Prostate gland (tissue), 2 donors: Measurements from ENCODE around the gene ZNF839. TPM values are rescaled to one million over a fixed set of nuclear protein-coding genes. Genes with fewer than 3 reads are reported as not detected.

Experiments used
- DNase-seq: peaks from one replicate; pipeline ENCODE4 v3.0.0-alpha.2; 2019; ENCODE audit warnings: low spot score
- H3K27ac ChIP-seq, 2 donors: fragments of 200-600 bp; sonication (generic); 2 replicates each; pipeline ENCODE4 v1.5.1; 2017 to 2019
- H3K27me3 ChIP-seq: fragments of 200-600 bp; sonication (generic); replicated peaks from 2 replicates; pipeline ENCODE4 v1.5.1; 2019; ENCODE audit not compliant: insufficient read depth
- H3K36me3 ChIP-seq, 2 donors: fragments of 200-600 bp; sonication (generic); 1 replicate in 1 of 2; 2 replicates in 1 of 2; pipeline versions ENCODE4 v1.5.1 to v1.8.1; 2017 to 2019
- H3K4me1 ChIP-seq: fragments of 200-600 bp; sonication (generic); replicated peaks from 2 replicates; pipeline ENCODE4 v1.5.1; 2019
- H3K4me3 ChIP-seq, 2 donors: fragments of 200-600 bp; sonication (generic); 2 replicates each; pipeline ENCODE4 v1.5.1; 2017 to 2019
- H3K9me3 ChIP-seq: fragments of 200-600 bp; sonication (generic); 2 replicates; pipeline ENCODE4 v1.5.1; 2017
- POLR2A ChIP-seq: fragments of 450-650 bp; IDR thresholded peaks from one replicate; pipeline ENCODE4 v1.6.1; 2016; ENCODE audit warnings: antibody characterized with exemption, mild to moderate bottlenecking
- POLR2AphosphoS5 ChIP-seq: sonication (generic); formaldehyde crosslinking; IDR thresholded peaks from one replicate; pipeline ENCODE4 v1.6.1; 2017; ENCODE audit warnings: antibody characterized with exemption
- WGBS: methylation state at CpG from one replicate; pipeline ENCODE4 v1.1.5; 2018; 5-methylcytosine and 5-hydroxymethylcytosine counted together
- intact Hi-C: fragments of 100-400 bp; cut with DNase I; formaldehyde crosslinking; loops from one replicate; pipeline ENCODE4 v1.14.2; 2022
- total RNA-seq, 2 donors: library from RNA; depleted of rRNA; stranded (reverse); fragments of >200 nt; gene quantifications; one replicate each; pipeline ENCODE4 v1.1.0, GENCODE V29; 2016
- TF ChIP-seq, protein P1 (sequence below), 4 experiments: fragments of 200-600 bp in 2 of 4; fragments of 450-650 bp in 2 of 4; sonication (generic) in 2 of 4; IDR thresholded peaks; 1 replicate in 3 of 4; 2 replicates in 1 of 4; pipeline ENCODE4 v1.5.1; 2016 to 2019; ENCODE audit warnings: antibody characterized with exemption in 4 of 4, mild to moderate bottlenecking in 2 of 4, moderate library complexity in 2 of 4

Gene ZNF839
- 10 to 100 TPM; 11.7 to 33.8 TPM for total RNA-seq

DNA sequence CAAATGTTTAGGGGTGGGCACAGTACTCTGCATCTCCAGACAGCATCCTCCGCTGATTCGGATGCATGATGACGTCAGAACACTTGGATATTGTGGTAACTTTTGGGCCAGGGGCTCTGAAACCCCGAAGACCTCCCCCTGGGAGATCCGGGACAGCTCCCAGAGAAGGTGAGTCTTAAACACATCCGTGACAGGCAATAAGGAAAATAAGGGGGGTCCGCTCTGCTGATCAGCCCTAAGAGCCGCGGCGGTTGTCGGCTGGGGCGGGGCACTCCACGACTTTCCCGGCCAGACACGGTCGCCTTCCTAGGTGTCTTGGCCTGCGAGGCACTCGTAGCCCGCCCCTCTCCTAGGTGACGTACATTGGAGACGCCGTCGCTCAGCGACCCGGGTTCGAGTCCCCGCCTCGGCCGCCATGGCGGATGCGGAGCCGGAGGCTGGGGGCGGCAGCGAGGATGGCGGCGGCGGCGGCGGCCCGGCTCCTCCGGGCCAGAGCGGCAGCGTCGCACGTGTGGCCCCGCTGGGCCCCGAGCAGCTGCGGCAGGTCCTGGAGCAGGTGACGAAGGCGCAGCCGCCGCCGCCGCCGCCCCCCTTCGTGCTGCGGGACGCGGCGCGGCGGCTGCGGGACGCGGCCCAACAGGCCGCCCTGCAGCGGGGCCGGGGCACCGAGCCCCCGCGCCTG is at the start of gene ZNF839:
TSS of gene ZNF839 (plus strand) at position 396 of the 682 bp plus-strand sequence. CDS start at position 416, 20 bp downstream.
- H3K9me3 ChIP-seq = no peaks in the 10 kb centered on the region
- DNase-seq = peak; percentile 89
- H3K4me1 ChIP-seq = peaks cover 6% of the 10 kb centered on the region
- H3K27ac ChIP-seq = peak within 1 kb of the TSS; percentile 96 to 97
- H3K36me3 ChIP-seq = no peaks in the 10 kb centered on the region
- TF ChIP-seq POLR2A = peak; percentile 32
- TF ChIP-seq, protein P1, sequence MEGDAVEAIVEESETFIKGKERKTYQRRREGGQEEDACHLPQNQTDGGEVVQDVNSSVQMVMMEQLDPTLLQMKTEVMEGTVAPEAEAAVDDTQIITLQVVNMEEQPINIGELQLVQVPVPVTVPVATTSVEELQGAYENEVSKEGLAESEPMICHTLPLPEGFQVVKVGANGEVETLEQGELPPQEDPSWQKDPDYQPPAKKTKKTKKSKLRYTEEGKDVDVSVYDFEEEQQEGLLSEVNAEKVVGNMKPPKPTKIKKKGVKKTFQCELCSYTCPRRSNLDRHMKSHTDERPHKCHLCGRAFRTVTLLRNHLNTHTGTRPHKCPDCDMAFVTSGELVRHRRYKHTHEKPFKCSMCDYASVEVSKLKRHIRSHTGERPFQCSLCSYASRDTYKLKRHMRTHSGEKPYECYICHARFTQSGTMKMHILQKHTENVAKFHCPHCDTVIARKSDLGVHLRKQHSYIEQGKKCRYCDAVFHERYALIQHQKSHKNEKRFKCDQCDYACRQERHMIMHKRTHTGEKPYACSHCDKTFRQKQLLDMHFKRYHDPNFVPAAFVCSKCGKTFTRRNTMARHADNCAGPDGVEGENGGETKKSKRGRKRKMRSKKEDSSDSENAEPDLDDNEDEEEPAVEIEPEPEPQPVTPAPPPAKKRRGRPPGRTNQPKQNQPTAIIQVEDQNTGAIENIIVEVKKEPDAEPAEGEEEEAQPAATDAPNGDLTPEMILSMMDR (IDR thresholded peaks at IDR 0.05) = peak in 1 of 4 experiments; percentile 25
- TF ChIP-seq POLR2AphosphoS5 = peak; percentile 93
- WGBS = under 1% methylated on average over 24 of the region's 71 CpGs
- intact Hi-C loops = loop anchor here (5.0 to 10.0 kb wide), 4 partner anchors 43 to 355 kb away; partner anchors contain the start of genes CINP, DYNC1H1, HSP90AA1 and TECPR2
- H3K27me3 ChIP-seq = no peaks in the 10 kb centered on the region
- peak within 1 kb of the TSS; percentile 72 to 82 for H3K4me3 ChIP-seq

DNA sequence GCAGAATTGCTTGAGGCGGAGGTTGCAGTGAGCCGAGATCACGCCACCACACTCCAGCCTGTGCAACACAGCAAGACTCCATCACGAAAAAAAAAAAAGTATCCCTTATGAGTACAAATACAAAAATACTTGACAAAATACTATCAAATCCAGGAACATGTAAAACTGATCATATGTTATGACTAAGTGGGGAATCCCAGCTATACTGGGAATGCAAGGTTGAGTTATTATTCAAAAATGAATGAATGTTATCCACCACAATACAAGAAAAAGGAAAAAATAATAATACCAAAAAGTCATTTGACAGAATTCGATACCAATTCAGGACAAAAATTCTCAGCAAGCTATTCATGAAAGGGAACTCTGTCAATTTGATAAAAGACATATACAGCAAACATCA is 47.2 kb upstream of the ZNF839 start:
- no peak overlapping the region for H3K4me3 ChIP-seq
- no peak for TF ChIP-seq POLR2A
- TF ChIP-seq POLR2AphosphoS5 = no peak
- TF ChIP-seq, protein P1 (IDR thresholded peaks at IDR 0.05) = no peak
- DNase-seq = no peak
- H3K36me3 ChIP-seq = no peaks in the 10 kb centered on the region
- H3K27me3 ChIP-seq = no peaks in the 10 kb centered on the region
- H3K4me1 ChIP-seq = no peaks in the 10 kb centered on the region
- no peaks in the 10 kb centered on the region for H3K9me3 ChIP-seq
- 95% methylated on average over 5 of the region's 5 CpGs for WGBS
- H3K27ac ChIP-seq = no peak overlapping the region
- intact Hi-C loops = no loop called here

DNA sequence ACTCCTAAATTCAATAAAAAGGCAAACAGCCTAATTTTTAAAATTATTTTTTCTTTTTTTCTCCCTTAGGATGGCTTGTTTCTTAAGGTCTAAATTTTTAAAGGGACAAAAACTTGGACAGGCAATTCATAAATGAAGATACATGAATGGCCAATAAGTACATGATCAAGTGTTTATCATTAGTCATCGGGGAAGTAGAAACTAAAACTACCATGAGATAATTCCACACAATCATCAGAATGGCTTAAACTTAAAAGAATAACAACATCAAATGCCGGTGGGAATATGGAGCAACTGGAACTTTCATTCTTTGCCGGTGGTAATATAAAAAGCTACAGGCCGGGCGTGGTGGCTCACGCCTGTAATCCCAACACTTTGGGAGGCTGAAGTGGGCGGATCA is 43.7 kb upstream of the ZNF839 start:
- 97% methylated on average over 7 of the region's 7 CpGs for WGBS
- H3K4me3 ChIP-seq = no peak overlapping the region
- H3K27ac ChIP-seq = no peak overlapping the region
- no peaks in the 10 kb centered on the region for H3K36me3 ChIP-seq
- H3K9me3 ChIP-seq = no peaks in the 10 kb centered on the region
- intact Hi-C loops = no loop called here
- H3K27me3 ChIP-seq = no peaks in the 10 kb centered on the region
- no peak for DNase-seq
- TF ChIP-seq, protein P1 (IDR thresholded peaks at IDR 0.05) = no peak
- TF ChIP-seq POLR2AphosphoS5 (no peak), POLR2A (no peak)
- H3K4me1 ChIP-seq = no peaks in the 10 kb centered on the region

DNA sequence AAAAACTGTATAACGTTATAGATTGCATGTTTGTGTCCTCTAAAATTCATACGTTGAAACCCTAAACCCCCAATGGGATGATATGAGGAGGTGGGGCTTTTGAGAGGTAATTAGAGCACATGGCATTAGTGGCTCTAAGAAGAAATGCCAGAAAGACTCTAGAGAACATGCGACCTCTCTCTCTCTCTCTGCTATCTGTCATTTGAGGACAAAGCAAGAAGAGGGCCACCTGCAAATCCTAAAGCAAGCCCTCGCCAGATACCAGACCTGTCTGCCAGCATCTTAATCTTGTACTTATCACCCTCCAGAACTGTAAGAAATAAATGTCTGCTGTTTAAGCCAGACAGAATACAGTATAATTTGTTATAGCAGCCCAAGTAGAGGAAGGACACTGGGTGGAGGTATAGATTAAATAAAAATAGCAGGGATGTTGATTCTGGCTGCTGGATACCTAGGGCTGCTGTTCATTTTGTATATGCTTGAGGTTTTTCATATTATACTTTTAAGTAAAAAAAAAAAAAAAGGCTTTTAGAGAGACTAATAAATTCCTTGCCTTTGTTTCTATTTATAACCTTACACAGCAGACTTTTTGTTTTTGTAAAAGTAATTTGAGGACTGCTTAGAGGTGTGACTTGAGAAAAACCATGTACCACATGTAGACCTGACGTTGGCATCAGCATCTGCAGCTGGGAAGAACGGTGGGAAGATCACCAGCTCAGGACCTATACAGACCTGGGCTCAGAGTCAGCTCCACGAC is 41.5 kb upstream of the ZNF839 start:
- no peaks in the 10 kb centered on the region for H3K36me3 ChIP-seq
- intact Hi-C loops = no loop called here
- H3K9me3 ChIP-seq = no peaks in the 10 kb centered on the region
- H3K4me1 ChIP-seq = no peaks in the 10 kb centered on the region
- no peak overlapping the region for H3K4me3 ChIP-seq
- TF ChIP-seq, protein P1 (IDR thresholded peaks at IDR 0.05) = no peak
- TF ChIP-seq POLR2AphosphoS5 (no peak), POLR2A (no peak)
- no peak overlapping the region for H3K27ac ChIP-seq
- no peak for DNase-seq
- H3K27me3 ChIP-seq = no peaks in the 10 kb centered on the region
- 48% methylated on average over 7 of the region's 7 CpGs for WGBS
